GM13976 (cell line): ENCODE data around the gene VIM.

Experiments
- DNase-seq: peaks from one replicate; pipeline ENCODE4 v3.0.0; 2012; ENCODE audit warnings: low spot score
- in situ Hi-C: fragments of 300-500 bp; cut with MboI; formaldehyde crosslinking; loops from one replicate; pipeline ENCODE4 v1.12.0; 2022; ENCODE audit warnings: low sequenced_read_pairs, mixed read lengths, inconsistent platforms; ENCODE audit not compliant: unreplicated experiment
- TF ChIP-seq, protein P1 (sequence below): IDR thresholded peaks from 2 replicates; pipeline ENCODE4 v1.5.1; 2012; ENCODE audit warnings: borderline replicate concordance, mild to moderate bottlenecking; ENCODE audit not compliant: insufficient read depth; ENCODE audit errors: extremely low read depth, missing control alignments, control extremely low read depth

Gene VIM

DNA sequence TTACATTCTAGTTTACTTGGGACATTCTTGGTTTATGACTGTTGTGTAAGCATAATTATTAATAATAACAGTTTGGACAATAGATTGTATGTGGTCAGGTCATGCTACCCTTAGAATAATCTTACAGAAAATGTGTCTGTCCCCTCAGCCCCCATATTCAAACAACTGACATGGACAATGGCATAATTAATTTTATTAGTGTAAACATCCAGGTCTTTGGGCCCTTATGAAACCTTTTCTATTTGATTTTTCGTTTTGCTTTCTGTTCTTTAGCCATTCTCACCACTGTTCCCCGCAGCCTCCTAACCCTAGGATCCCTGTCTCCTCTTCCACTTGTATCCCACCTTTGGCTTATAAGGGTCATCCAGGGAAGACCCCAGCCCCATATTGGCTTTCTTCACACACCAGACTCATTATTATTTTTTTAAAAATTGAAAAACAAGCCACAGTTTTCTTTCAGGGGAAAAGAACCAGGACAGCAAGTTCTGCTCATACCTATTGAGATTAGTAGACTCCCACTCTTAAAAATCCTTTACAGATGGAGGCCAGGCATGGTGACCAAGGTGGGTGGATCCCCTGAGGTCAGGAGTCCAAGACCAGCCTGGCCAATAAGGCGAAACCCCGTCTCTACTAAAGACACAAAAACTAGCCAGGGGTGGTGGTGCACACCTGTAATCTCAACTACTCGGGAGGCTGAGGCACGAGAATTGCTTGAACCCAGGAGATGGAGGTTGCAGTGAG lies 11.5 kb downstream of the VIM start:
- in situ Hi-C loops, result loop anchor here (10.0 kb wide), 1 partner anchor 215 kb away; no protein-coding TSS in a partner anchor
- TF ChIP-seq, protein P1, sequence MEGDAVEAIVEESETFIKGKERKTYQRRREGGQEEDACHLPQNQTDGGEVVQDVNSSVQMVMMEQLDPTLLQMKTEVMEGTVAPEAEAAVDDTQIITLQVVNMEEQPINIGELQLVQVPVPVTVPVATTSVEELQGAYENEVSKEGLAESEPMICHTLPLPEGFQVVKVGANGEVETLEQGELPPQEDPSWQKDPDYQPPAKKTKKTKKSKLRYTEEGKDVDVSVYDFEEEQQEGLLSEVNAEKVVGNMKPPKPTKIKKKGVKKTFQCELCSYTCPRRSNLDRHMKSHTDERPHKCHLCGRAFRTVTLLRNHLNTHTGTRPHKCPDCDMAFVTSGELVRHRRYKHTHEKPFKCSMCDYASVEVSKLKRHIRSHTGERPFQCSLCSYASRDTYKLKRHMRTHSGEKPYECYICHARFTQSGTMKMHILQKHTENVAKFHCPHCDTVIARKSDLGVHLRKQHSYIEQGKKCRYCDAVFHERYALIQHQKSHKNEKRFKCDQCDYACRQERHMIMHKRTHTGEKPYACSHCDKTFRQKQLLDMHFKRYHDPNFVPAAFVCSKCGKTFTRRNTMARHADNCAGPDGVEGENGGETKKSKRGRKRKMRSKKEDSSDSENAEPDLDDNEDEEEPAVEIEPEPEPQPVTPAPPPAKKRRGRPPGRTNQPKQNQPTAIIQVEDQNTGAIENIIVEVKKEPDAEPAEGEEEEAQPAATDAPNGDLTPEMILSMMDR, result no peak
- no peak for DNase-seq

DNA sequence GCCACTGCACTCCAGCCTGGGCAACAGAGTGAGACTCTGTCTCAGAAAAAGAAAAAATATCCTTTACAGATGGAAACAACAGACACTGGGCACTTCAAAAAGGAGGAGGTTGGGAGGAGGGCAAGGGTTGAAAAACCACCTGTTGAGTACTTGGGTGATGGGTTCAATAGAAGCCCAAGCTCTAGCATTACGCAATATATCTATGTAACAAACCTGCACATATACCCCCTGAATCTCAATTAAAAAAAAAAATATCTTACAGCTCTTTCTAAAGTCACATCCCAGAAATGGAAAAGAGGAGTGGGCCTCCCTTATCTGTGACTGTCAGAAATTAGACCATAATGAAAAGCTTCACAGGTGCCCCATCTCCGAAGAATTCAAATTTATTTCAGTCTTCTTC lies 12.1 kb downstream of the VIM start:
- in situ Hi-C loops, result no loop called here
- no peak for DNase-seq
- TF ChIP-seq, protein P1, result no peak

DNA sequence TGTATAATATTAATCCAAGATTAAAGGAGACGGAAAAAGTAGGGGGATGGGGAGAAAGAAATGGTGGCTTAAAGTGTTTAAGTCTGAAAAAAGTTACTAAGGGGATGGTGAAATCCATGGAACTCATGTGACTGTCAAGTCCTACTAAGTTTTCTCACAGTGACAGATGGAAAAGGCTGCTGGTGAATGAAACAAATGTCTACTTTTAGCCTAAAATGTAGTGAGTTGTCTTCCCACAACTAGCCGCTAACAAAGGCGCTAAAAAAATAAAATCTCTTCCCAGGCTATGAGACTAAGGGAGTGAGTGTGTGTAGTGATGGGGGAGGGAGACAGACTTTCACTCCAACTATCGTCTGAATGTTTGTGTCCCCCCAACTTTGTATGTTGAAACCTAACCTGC lies 12.6 kb downstream of the VIM start:
- TF ChIP-seq, protein P1, result no peak
- no peak for DNase-seq
- in situ Hi-C loops, result no loop called here

DNA sequence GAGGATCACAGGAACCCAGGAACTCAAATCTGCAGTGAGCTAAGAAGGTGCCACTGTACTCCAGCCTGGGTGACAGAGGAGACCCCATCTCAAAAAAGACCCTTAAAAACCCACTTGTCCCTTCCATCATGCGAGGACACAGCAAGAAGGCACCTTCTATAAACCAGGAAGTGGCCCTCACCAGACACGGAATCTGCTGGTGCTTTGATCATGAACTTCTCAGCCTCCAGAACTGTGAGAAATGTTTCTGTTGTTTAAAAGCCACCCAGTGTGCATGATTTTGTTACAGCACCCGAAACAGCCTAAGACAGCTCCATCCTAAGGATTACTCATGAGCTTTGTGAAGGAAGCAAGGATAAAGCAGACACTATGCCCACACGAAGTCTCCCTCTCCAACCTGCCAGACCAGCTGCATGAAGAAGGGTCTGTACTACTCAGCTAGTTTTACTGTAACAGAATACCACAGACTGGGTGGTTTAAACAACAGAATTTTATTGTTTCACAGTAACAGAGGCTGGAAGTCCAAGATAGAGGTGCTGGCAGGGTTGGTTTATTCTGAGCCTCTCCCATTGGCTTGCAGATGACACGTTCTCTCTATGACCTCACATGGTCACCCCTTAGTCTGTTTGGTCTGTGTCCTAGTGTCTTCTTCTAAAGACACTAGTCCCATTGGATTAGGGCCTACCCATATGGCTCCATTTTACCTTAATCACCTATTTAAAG lies 13.7 kb downstream of the VIM start:
- in situ Hi-C loops, result no loop called here
- DNase-seq, result no peak
- TF ChIP-seq, protein P1, result no peak

DNA sequence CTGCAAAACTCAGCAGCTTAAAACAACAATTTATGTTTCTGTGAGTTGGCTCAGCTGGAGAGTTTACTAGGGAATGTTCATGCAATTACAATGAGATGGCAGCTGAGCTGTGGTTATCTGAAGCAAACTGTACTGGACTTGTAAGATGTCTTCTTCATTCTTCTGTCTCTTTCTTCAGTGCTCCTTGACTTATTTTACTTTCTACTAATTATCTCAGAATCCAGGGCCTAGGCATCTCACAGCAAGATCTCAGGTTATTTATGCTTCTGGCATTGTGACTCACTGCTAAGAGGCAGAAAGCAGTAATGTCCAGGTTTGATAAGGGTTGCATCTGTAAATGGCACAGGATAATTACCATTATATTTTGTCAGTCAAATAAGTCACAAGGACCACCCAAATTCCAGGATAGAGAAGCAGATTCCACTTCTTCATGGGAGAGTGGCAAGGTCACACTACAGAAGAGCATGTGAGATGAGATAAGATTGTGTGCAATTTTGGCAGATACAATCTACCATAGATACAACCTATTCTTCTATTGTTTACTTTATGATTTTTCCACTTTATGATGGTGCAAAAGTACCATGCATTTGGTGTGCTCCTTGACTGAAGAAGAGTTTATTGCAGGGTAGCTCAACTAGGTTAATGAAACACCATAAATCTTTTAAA lies 16.8 kb downstream of the VIM start:
- no peak for DNase-seq
- in situ Hi-C loops, result no loop called here
- TF ChIP-seq, protein P1, result no peak

DNA sequence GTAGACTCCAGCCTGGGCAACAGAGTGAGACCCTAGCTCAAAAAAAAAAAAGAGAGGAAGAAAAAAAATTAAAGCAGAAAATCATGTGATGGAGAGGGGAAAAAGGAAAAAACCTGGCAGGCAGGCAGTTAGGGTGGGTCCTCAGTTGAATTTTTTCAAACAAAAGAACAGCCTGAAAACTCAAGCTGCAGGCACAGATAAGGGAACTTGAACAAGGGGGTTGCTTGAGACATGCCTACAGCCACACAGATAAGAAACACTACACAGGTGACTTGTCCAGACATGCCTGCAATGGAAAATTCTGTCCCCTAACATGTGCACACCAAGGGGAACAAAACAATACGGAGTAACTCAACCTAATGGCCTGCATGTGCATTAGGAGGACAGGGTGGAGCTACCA lies 19.2 kb downstream of the VIM start:
- in situ Hi-C loops, result no loop called here

More for the DNA sequence above, 19.2 kb downstream of the VIM start:
- TF ChIP-seq, protein P1, result no peak
- DNase-seq, result no peak
